Measurements from ENCODE around the gene ETS1.
A peak's percentile ranks its signal among the peaks of the same experiment; 100 is the strongest.

Gene ETS1

DNA sequence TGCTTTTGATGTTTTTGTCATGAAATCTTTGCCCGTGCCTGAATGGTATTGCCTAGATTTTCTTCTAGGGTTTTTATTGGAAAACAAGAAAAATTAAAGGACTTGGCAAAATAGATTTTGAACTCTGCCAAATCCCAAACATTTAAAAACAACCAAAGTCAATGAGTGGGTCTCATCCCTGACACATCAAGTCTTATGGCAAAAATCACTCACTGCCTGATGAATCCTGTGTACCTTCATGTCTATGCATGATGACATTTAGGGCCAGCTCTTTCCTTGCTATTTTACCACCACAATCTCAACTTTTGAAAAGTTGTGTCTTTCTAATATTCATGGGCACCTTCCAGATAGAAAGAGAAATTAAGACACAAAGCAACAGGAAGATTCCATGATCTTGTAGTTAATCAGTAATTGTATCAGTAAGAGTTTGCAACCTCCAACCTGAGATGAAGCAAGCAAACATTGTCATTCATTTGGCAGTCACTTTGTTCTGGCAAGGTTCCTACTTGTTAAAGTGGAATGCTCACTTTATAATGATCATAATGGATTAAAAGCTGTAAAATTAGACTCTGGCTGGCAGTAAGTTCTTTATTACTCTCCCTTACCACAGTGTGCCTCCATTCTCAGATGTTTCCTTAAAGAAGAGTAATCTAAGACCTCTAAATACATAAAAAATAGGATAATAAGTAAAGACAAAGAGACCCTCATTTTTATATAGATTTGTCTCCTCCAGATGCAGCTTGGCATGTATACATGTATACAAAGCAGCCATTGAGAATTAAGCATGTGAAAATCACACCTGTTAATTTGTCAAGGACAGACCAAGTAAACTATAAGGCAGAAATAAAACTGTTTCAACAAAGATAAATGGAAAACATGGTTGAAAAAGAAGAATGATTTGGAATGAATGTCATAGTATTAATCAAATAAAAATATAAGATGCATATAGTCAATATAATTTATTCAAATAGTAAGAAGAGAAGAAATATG, 51.6 kb downstream of the ETS1 start:
- no peak for DNase-seq (ENCODE audit: low read depth)

DNA sequence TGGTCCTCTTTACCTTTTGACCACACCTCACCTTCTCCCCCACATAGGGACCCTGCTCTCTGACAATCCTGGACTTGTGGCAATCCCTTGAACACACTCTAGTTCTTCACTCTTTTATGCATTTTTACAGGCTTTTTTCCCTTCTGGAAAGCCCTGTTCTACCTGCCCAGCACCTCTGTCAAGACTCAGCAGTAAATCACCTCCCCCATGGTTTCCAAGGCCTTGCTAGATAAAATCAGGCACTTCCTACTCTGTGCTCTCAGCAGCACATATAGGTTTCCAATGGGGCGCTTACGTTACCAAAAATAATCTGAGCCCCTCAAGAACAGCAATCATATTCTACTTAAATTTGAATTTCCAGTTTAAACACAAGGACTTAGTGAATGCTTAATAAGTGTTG, 53.9 kb downstream of the ETS1 start:
- DNase-seq (ENCODE audit: low read depth): no peak

DNA sequence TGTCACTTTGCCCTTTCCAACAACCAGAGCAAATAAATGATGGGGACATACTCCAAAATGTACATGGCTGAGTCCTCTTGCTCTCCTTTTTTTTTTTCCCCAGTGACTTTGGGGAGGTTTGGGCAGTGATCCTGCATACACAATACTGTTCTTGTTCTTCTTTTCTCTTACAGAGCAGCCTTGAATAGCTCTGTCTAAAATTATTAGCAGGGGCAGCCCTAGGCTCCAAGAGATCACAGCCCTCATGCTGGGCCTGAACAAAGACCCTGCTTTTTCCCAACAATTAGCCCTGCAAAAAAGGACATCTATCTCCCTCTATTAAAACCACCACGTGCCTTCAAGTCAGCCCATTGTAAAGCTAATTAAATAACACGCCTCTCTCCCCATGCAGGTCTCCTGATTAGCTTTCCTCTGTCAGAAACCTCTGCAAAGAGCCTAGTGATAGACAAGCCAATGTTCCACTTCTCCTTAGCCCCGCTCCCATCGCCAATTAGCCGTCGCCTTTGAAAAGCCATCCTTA, 54.7 kb downstream of the ETS1 start:
- DNase-seq (ENCODE audit: low read depth): no peak

- DNase-seq (ENCODE audit: low read depth): no peak
These were observed 55.3 kb downstream of the ETS1 start for GRCh38 chr11:128532016-128532571.

GRCh38 chr11:128531588-128531987, 55.8 kb downstream of the ETS1 start:
- DNase-seq (ENCODE audit: low read depth): no peak

- DNase-seq (ENCODE audit: low read depth): peak; percentile 82
These were observed 57.0 kb downstream of the ETS1 start for GRCh38 chr11:128530118-128531074.

GRCh38 chr11:128528294-128528693, 59.1 kb downstream of the ETS1 start:
- no peak for DNase-seq (ENCODE audit: low read depth)

- no peak for DNase-seq (ENCODE audit: low read depth)
These were observed 60.3 kb downstream of the ETS1 start for GRCh38 chr11:128527046-128527445.

DNA sequence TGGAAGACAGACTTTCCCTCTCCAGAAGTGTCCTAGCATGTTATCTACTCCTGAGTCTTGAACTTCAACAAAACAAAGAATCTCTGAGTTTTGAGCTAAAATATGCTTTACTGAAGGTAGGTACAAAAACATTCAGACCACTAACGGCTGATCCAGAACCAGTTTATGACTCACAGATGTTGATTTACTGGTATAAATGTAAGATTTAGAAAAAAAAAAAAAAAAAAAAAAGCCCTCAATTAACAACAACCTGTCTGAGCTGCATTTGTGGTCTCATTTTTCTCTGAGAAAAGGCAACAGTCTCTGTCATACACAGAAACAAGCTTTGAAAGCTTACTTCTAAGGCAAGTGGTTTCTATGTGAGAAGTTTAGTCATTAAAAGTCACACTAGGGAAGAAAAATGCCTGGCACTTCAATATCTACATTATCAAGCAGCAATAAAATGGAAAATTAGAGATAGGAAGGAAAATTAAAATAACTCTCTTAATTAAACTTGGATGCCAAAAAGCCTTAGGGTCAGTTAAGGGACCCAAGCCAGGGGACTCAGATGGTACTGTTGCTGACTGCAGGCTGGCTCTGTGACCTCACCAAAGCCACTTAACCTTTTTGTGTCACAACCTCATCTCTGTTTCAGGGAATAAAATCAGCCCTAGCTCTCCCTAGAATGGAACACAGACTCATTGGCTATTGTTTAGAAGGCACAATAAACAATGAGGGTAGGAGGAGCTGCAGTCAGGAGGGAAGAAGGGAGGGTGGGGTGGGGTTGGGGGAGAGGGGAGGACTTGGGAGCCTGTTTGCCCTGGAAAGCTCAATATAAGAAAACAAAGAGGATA, 61.7 kb downstream of the ETS1 start:
- no peak for DNase-seq (ENCODE audit: low read depth)

GRCh38 chr11:128524172-128524571, 63.2 kb downstream of the ETS1 start:
- DNase-seq (ENCODE audit: low read depth): no peak

DNA sequence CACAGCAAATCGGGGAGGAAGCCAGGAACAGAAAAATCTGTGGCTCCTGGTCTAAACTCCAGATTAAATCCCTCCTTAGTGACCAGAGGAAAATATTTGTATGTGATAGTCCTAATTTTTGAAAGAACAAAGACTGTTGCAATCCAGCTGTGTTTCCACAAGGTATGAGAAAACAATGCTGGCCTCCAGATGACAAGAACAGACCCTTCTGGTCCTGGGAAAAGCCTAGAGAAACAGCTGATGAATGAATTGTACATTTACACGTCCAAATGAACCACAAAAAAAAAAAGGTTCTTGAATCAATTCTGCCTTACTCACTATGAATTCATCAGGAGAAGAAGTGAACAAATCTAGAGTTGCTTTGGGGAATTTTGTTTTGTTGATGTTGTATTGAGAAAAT, 63.7 kb downstream of the ETS1 start:
- no peak for DNase-seq (ENCODE audit: low read depth)

DNA sequence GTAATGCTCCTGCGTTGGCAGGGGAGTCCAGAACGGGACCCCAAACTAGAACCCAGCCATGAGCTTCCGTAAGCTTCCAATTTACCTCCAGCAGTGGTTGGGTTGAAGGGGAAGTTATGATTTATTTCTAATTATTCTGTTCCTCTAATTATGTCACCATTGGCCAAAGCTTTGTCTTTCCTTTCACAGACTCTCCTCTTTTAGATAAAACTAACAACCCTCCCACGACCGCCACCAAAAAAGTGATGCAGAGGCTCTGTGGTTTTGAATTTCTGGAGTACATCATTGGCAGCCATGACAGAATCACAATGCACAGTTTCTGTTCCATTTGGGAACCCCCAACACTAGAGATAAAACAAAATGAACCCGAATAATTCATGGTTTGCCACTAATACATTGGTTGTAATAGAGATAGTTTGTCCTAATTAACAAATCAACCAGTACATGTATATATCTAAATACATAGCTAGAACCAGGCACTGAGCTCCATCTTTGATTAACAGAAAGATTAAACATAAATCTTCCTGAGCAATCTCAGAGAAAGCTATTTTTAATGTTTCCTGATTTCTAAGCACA, 64.3 kb downstream of the ETS1 start:
- no peak for DNase-seq (ENCODE audit: low read depth)

DNA sequence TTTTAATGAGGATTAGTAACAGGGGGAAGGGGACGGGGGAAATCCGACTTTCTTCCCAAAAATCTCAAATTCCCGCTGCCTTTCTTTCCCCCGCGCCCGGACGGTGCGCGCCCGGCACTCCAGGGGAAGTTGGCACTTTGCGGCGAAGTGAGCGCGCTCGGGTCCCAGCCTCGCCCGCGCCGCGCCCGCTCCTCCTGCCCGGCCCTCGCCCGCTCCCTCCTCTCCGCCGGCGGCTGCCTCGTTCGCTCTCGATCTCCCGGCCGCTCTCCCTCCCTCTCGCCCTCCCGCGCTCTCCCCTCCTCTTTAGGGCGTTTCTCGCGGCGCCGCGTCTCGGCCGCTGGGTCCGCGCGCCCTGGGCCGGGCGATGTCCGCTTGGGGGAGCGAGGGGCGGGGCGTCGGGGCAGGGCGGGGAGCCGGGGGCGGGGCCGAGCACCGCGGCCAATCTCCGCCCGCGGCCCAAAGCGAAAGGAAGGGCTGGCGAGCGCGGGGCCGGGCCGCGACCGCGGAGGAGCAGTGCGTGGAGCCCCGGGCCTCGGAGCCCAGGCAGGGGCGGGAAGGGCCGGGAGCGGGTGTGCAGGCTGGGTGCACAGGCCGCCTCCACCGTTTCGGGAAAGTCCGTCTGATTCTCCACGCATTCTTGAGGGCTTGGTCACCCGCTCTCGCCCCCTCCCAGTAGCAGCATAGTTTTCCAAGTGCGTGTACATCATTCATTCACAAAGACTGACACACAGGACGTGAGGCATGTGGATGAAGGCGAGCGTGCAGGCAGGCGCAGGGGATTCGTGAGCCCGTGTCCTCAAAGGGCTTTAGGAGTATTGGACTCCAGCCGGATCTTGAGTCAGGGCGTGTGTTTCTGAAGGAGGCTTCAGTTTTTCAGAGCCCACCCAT, 65.1 kb downstream of the ETS1 start:
- peak; percentile 97 for DNase-seq (ENCODE audit: low read depth)

DNA sequence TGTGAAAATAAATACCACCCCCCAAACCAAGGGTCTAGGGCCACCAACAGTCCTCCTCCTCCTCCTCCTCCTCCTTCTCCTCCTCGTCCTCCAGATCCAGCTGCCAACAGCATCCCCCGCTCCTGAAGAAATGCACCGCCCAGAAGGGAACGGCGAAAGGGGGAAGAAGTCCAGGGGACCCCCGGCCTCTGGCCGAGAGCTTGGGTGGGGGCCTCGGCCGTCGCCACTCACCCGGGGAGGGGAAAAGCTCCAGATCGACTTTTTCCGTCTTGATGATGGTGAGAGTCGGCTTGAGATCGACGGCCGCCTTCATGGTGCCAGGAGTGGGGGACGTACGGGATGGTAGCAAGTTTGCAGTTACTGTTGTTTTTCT, 65.7 kb downstream of the ETS1 start:
- no peak for DNase-seq (ENCODE audit: low read depth)

DNA sequence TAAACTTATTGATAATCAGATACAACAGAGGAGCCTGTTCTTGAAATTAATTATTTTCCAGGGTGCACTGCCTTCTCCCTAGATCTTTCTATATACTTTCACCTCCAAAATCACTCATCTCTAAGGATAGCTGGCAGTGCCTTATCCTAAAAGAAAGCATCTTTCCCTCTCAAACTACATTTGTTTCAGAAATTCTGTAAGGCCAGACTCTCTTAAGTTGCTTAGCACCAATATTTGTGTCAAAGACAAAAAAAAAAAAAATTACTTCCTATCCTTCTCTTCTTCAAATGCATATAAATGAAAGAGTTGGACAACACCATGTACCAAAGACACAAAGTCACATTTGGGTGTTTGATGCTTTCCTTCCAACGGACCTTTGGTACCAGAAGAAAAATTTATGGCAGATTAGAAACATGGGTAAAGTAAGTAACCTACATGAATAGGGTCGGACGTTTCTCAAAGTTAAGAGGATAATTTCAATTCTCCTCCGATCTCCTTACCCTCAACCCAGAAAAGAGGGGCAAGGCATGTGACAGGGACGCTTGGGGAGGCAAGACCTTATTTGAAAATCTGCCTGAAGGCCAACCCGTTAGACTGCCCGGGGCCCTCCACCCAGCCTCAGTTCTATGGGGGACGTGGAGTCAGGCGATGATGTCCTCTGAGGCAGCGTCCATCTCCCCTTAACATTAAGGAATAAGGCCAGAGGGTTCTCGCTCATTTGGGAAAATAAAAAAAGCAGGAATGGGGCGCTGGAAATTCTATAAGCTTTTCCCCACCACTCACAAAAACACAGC, 66.3 kb downstream of the ETS1 start:
- no peak for DNase-seq (ENCODE audit: low read depth)

GRCh38 chr11:128520206-128520887, 67.0 kb downstream of the ETS1 start:
- no peak for DNase-seq (ENCODE audit: low read depth)

GRCh38 chr11:128519338-128519737, 68.0 kb downstream of the ETS1 start:
- no peak for DNase-seq (ENCODE audit: low read depth)

- no peak for DNase-seq (ENCODE audit: low read depth)
These were observed 68.7 kb downstream of the ETS1 start for GRCh38 chr11:128518493-128519207.

Data from HS-5 (cell line).